GM12801 (cell line): Measurements from ENCODE around the gene TOP2A.

Source experiments
- TF ChIP-seq, protein P1 (sequence below): IDR thresholded peaks from one replicate; pipeline ENCODE4 v1.5.1; 2011; ENCODE audit warnings: control low read depth; ENCODE audit not compliant: insufficient read length; ENCODE audit errors: extremely low read depth

TOP2A gene

DNA sequence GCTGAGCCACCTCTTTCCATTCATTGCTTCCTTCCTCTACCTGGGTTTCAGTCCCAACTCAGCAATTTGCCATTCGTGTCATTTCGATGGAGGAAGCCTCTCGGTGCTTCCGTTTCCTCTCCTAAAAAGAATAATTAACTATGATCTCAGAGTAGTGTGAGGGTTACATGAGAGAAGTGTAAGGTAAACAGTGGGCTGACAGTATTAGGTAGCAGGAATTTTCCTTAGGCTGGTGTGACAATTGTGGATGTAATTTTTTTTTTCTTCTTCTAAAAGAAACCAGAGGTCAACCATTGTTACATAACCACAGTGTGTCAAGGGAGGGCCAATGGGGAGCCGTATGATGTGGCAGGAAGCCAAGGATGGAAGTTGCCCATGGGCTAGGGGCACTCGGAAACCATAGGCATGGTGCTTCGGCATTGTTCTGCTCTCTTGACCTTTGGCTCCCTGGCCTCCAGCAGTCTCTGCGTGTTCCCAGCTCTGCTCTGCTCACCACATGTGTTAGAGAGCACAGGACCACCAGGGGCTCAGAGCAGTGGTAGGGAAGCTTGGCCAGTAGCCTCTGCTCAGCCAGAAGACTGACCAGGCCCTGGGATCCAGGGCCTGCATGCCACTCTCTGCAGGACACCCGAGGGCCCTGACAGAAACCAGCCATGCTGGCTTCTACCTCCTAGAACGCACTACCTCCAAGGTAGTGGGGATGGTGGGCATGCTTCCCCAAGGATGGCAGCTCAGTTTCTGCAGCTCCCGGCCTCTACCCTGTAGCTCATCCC, 2.0 kb upstream of the TOP2A start:
- TF ChIP-seq, protein P1, sequence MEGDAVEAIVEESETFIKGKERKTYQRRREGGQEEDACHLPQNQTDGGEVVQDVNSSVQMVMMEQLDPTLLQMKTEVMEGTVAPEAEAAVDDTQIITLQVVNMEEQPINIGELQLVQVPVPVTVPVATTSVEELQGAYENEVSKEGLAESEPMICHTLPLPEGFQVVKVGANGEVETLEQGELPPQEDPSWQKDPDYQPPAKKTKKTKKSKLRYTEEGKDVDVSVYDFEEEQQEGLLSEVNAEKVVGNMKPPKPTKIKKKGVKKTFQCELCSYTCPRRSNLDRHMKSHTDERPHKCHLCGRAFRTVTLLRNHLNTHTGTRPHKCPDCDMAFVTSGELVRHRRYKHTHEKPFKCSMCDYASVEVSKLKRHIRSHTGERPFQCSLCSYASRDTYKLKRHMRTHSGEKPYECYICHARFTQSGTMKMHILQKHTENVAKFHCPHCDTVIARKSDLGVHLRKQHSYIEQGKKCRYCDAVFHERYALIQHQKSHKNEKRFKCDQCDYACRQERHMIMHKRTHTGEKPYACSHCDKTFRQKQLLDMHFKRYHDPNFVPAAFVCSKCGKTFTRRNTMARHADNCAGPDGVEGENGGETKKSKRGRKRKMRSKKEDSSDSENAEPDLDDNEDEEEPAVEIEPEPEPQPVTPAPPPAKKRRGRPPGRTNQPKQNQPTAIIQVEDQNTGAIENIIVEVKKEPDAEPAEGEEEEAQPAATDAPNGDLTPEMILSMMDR = no peak

DNA sequence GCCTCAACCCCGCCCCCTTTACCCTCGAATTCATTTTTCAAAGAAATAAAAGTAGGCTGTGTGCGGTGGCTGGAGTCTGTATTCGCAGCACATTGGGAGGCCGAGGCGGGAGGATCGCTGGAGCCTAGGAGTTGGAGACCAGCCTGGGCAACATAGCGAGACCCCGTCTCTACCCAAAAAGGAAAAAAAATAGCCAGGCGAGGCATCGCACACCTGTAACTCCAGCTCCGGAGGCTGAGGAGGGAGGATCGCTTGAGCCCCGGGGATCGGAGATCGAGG, 671 bp upstream of the TOP2A start:
- TF ChIP-seq, protein P1 = no peak

DNA sequence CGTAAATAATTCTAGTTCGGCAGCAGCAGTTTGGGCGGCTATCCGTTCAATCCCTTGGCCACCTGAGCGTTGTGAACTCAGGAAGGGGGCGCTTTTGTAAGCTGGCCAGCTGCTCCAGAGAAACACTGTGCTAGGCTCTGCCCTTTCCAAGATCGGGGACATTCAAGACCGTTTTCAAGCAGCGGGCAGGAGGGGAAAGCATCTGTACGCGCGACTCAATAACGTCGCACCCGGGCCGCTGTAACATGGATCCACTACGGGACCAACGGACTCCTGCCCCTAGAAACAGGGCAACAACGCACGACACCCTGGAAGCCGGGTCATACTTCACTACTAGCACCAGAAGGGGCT, 463 bp downstream of the TOP2A start:
- TF ChIP-seq, protein P1 = no peak

DNA sequence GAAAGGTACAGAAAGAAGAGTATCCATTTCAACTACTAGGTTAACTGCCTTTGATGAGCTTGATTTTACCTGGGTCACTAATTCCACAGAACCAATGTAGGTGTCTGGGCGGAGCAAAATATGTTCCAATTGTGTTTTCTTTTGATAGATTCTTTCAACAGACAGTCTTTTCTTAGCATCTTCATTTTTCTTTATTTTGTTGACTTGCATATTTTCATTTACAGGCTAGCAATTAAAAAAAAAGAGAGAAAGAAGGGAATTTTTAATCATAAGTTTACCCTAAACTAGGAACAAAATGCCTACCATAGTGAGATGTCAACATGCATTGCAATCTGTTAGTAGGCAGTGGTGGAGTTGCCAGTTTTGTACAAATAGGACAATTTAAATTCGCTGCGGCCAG, 1.0 kb downstream of the TOP2A start:
- TF ChIP-seq, protein P1 = no peak

DNA sequence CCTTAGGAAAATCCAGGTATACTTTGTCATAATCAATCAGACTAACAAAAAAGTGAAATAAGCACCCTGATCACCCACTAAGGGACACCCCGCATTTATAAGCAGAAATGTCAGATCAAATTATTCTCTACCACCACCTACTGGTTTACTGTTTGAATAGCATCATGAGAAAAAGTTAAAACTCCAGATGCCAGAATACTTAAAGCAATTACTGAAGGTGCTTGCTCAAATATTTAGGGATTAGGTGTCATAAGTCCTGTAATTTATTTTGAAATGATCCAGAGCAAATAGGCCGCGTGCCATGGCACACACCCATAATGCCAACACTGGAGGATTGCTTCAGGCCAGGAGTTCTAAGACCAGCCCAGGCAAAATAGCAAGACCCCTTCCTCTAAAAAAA, 2.3 kb downstream of the TOP2A start:
- TF ChIP-seq, protein P1 = no peak

DNA sequence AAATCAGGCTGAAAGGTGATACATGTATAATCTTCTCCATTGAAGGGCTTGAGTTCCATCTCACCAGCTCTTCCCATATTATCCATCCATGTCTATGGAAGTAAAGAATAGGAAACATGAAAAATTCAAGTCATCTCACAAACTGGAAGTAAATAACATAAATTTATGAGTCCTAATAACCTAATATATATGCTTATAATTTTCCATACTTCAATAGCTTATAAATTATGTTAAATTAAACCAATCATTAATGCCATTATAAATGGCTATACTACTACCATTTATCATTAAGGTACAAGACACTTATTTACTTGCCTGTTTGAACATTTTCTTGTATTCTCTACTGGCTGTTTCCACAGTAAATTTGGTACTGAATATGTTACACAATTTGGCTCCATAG, 4.8 kb downstream of the TOP2A start:
- TF ChIP-seq, protein P1 = no peak

DNA sequence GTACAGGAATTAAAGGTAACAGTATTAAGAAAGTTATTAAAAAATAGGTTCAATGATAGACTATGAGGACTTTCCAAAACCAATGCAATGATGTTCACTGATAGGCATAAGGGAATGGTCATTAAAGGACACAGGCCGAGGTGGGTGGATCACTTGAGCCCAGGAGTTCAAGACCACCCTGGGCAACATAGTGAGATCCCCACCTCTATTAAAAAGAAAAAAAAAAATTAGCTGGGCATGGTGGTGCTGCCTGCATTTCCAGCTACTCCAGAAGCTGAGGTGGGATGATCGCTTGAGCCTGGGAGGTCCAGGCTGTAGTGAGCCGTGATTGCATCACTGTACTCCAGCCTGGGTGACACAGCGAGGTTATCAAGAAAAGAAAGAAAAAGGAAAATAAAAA, 5.9 kb downstream of the TOP2A start:
- TF ChIP-seq, protein P1 = no peak
